Prostate gland (tissue), 2 donors: Measurements from ENCODE around the gene CAPN6.

Experiments
- CTCF ChIP-seq, 4 experiments: fragments of 200-600 bp in 2 of 4; fragments of 450-650 bp in 2 of 4; sonication (generic) in 2 of 4; IDR thresholded peaks; 1 replicate in 3 of 4; 2 replicates in 1 of 4; pipeline ENCODE4 v1.5.1; 2016 to 2019; ENCODE audit warnings: antibody characterized with exemption in 4 of 4, mild to moderate bottlenecking in 2 of 4, moderate library complexity in 2 of 4
- POLR2A ChIP-seq: fragments of 450-650 bp; IDR thresholded peaks from one replicate; pipeline ENCODE4 v1.6.1; 2016; ENCODE audit warnings: antibody characterized with exemption, mild to moderate bottlenecking
- POLR2AphosphoS5 ChIP-seq: sonication (generic); formaldehyde crosslinking; IDR thresholded peaks from one replicate; pipeline ENCODE4 v1.6.1; 2017; ENCODE audit warnings: antibody characterized with exemption

DNA sequence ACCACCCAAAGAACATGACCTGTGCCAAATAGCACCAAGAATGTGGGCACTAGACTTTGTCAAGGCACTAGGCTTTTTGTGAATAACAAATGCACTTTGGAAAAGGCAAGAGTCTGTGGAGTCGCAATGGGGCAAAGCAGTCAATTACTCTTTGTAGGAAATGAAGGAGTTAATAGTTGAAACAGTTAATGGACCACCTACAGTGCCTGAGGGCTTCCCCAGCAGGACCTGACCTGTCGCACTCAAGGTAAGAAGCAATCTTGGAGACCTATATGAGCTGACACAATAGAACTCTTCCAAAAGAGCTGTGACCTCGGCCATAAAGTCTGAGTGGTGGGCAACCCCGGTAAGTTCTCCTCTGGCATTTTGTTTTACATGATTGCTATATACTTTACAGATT, 49.2 kb upstream of the CAPN6 start:
- TF ChIP-seq POLR2A (no peak), CTCF (IDR thresholded peaks at IDR 0.05) (no peak), POLR2AphosphoS5 (no peak)
